Measurements from ENCODE around the gene SPRR2D. TPM values are rescaled to one million over a fixed set of nuclear protein-coding genes. Genes with fewer than 3 reads are reported as not detected.

SPRR2D gene
- total RNA-seq, 6 donors from 2014 or later, result 0.40 TPM; not detected in 5

GRCh38 chr1:152993186-152993585 lies 47.7 kb downstream of the SPRR2D start:
- H3K27me3 ChIP-seq, result no peaks in the 10 kb centered on the region
- DNase-seq (peak in 1 of 2 donors; percentile 5), ATAC-seq (ENCODE audit: low FRiP score in 2 of 2) (no peak)
- H3K36me3 ChIP-seq, result no peaks in the 10 kb centered on the region
- no peaks in the 10 kb centered on the region for H3K9me3 ChIP-seq
- 79 to 84% methylated on average over 6 of the region's 6 CpGs for WGBS, 2 donors
- no peak overlapping the region for H3K27ac ChIP-seq
- no peak for TF ChIP-seq POLR2A (IDR thresholded peaks at IDR 0.05)
- TF ChIP-seq EP300 (IDR thresholded peaks at IDR 0.05), result no peak
- TF ChIP-seq POLR2AphosphoS5 (IDR thresholded peaks at IDR 0.05), result no peak
- TF ChIP-seq CTCF (IDR thresholded peaks at IDR 0.05), result no peak
- no peak overlapping the region for H3K4me3 ChIP-seq
- H3K4me1 ChIP-seq, result no peaks in the 10 kb centered on the region

Small RNAs within 50 kb of the gene (small RNA-seq; reads per million reads assigned to genes)
- 0 reads per million in 4 donors for gene AL356867.1
- 0 reads per million in 4 donors for gene RF00322

Other genes with a start within 250 kb of the SPRR2D start
- gene LCE1D, start 244.4 kb downstream of the SPRR2D start, total RNA-seq, result not detected
- gene LCE1C, start 234.5 kb downstream of the SPRR2D start, total RNA-seq, result not detected
- not detected for gene LCE1B, start 229.1 kb downstream of the SPRR2D start, total RNA-seq
- not detected for gene LCE1A, start 213.6 kb downstream of the SPRR2D start, total RNA-seq
- gene LCE6A, start 198.3 kb downstream of the SPRR2D start, total RNA-seq, result not detected
- gene LCE7A, start 181.1 kb downstream of the SPRR2D start, total RNA-seq, result not detected
- gene SMCP, start 162.8 kb downstream of the SPRR2D start, total RNA-seq, result not detected
- gene IVL, start 132.6 kb downstream of the SPRR2D start, total RNA-seq, result under 1 TPM in 4 of 6 donors, not detected in 2; 0.23 to 0.69 (median 0.35) TPM
- gene SPRR5, start 93.9 kb downstream of the SPRR2D start, total RNA-seq, result not detected
- gene SPRR4, start 70.5 kb downstream of the SPRR2D start, total RNA-seq, result not detected
- not detected for gene SPRR1A, start 57.0 kb downstream of the SPRR2D start, total RNA-seq
- gene SPRR3, start 39.4 kb downstream of the SPRR2D start, total RNA-seq, result not detected
- not detected for gene SPRR1B, start 9.9 kb downstream of the SPRR2D start, total RNA-seq
- not detected for gene SPRR2A, start 16.4 kb upstream of the SPRR2D start, total RNA-seq
- not detected for gene SPRR2B, start 30.5 kb upstream of the SPRR2D start, total RNA-seq
- not detected for gene SPRR2E, start 53.4 kb upstream of the SPRR2D start, total RNA-seq
- not detected for gene SPRR2F, start 72.4 kb upstream of the SPRR2D start, total RNA-seq
- gene SPRR2G, start 109.8 kb upstream of the SPRR2D start, total RNA-seq, result not detected
- not detected for gene LELP1, start 162.3 kb upstream of the SPRR2D start, total RNA-seq
- not detected for gene PRR9, start 176.5 kb upstream of the SPRR2D start, total RNA-seq
- not detected for gene LORICRIN, start 218.6 kb upstream of the SPRR2D start, total RNA-seq